Brain microvascular endothelial cell (primary cell): ENCODE results near the gene PRL.

ENCODE experiments used
- DNase-seq: peaks from one replicate; pipeline ENCODE4 v3.0.0-alpha.2; 2020
- H3K27ac ChIP-seq: fragments of 250-450 bp; sonication (Bioruptor Pico); 2 replicates; pipeline ENCODE4 v1.5.1; 2020; ENCODE audit warnings: mild to moderate bottlenecking, moderate library complexity
- H3K27me3 ChIP-seq: fragments of 250-450 bp; sonication (Bioruptor Pico); replicated peaks from 2 replicates; pipeline ENCODE4 v1.5.1; 2020; ENCODE audit warnings: mild to moderate bottlenecking
- H3K36me3 ChIP-seq: fragments of 250-450 bp; sonication (Bioruptor Pico); replicated peaks from 2 replicates; pipeline ENCODE4 v1.5.1; 2020; ENCODE audit warnings: mild to moderate bottlenecking
- H3K4me3 ChIP-seq: 2 replicates; pipeline ENCODE4 v1.5.1; 2011; ENCODE audit warnings: low read depth, mild to moderate bottlenecking, control low read depth, low read length, moderate library complexity
- in situ Hi-C: cut with HindIII; loops from 2 replicates; pipeline ENCODE4 v1.10.0; 2017; ENCODE audit warnings: low sequenced_read_pairs, low pct_ligation_motif_present
- TF ChIP-seq, protein P1 (sequence below): IDR thresholded peaks from 2 replicates; pipeline ENCODE4 v1.5.1; 2011; ENCODE audit warnings: low read depth, mild to moderate bottlenecking, moderate library complexity, low read length, control low read depth, inconsistent platforms; ENCODE audit errors: missing control alignments

The PRL gene

DNA sequence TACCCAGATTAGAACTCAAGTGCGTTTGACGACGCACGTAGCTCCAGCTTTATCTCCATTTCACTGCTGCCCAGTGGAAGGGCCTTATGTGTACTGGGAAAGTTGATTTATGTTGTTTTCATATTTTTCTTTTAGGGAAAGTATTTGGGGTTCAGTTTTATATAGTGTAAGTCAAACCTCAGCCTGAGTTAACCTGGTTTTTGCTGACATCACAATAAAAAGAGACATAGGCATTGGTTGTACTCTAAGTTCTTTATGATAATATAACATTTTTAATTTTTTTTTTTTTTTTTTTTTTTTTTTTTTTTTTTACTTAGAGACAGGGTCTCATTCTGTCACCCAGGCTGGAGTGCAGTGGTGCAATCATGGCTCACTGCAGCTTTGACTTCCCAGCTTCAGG lies 34.1 kb upstream of the PRL start:
- DNase-seq = no peak
- H3K27me3 ChIP-seq = no peaks in the 10 kb centered on the region
- H3K4me3 ChIP-seq = no peak overlapping the region
- no peaks in the 10 kb centered on the region for H3K36me3 ChIP-seq
- in situ Hi-C loops = no loop called here
- TF ChIP-seq, protein P1, sequence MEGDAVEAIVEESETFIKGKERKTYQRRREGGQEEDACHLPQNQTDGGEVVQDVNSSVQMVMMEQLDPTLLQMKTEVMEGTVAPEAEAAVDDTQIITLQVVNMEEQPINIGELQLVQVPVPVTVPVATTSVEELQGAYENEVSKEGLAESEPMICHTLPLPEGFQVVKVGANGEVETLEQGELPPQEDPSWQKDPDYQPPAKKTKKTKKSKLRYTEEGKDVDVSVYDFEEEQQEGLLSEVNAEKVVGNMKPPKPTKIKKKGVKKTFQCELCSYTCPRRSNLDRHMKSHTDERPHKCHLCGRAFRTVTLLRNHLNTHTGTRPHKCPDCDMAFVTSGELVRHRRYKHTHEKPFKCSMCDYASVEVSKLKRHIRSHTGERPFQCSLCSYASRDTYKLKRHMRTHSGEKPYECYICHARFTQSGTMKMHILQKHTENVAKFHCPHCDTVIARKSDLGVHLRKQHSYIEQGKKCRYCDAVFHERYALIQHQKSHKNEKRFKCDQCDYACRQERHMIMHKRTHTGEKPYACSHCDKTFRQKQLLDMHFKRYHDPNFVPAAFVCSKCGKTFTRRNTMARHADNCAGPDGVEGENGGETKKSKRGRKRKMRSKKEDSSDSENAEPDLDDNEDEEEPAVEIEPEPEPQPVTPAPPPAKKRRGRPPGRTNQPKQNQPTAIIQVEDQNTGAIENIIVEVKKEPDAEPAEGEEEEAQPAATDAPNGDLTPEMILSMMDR = no peak
- H3K27ac ChIP-seq = no peak overlapping the region

DNA sequence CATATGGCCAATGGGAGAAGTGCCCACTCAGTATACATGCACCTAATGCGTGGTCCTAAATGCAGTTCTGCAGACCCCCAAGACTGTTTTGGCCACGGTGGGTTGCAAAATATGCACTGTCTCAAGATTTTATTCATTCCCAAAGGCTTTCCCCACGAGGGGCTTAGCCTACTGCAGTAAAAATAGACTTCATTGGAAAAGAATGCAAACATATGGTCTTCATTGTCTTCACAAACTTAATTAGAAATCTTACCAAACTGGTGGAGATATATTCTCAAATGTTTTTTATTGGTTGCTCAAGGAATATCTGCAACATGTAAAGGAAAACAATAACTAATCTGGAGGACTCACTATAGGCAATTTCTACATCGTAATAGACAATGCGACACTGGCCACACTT lies 31.6 kb upstream of the PRL start:
- Histone ChIP-seq H3K4me3 (no peak overlapping the region), H3K36me3 (no peaks in the 10 kb centered on the region), H3K27me3 (no peaks in the 10 kb centered on the region), H3K27ac (no peak overlapping the region)
- in situ Hi-C loops = no loop called here
- DNase-seq = no peak
- TF ChIP-seq, protein P1 = no peak

DNA sequence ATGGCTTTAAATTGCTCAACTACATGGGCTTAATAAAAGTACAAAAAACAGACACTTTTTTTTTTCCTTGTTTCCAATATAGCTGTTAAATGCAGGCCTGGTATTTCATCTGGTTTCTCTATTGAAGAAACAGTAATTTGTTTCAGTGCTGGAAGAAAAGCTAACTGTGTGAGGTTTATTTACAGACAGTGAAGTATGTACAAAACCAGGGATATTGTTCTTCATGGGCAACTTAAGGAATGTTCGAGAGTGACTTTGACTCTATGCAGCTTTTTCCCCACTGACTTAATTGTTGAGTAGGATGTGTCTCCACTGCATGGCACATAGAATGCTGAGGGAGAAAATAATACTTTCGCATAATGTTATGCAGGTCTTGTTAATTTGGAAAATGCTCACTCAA lies 31.0 kb upstream of the PRL start:
- TF ChIP-seq, protein P1 = no peak
- DNase-seq = no peak
- Histone ChIP-seq H3K27me3 (no peaks in the 10 kb centered on the region), H3K4me3 (no peak overlapping the region), H3K36me3 (no peaks in the 10 kb centered on the region), H3K27ac (no peak overlapping the region)
- in situ Hi-C loops = no loop called here

DNA sequence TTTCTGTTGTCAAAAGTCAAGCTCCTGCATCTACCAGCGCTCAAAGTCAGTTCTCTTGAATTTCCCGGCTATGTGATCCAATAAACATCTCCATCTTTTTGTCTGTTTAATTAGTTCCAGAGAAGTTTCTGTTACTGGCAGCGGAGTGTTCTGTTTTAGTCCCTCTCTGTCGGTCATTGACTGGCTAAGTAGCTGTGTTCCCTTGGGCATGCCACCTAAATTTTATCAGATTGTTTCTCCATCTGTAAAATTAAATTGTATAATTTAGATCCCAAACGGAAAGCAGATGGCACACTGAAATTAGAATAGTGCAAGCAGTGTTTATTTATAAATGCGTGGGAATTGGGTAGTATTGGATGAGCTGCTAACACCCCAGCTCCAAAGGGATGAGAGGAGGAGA lies 29.7 kb upstream of the PRL start:
- Histone ChIP-seq H3K36me3 (no peaks in the 10 kb centered on the region), H3K4me3 (no peak overlapping the region), H3K27ac (no peak overlapping the region), H3K27me3 (no peaks in the 10 kb centered on the region)
- TF ChIP-seq, protein P1 = no peak
- DNase-seq = no peak
- in situ Hi-C loops = no loop called here

DNA sequence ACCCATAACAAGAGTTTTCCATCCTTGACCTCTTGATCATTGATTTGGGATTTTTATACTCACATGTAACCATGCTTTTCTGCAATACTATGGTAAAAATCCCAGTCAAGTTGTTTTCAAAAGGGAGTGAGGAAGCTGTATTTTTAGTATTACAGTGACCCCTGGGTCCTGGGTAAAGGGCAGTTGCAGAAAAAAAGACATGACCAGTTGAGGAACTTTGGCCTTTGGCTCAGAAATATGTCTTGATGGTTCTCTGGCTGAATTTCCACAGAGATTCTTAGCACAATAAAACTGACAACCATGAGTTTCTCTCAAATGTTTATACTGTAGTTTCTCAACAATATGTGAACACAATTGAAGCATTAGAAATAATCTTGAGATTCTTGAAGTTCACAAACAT lies 28.6 kb upstream of the PRL start:
- no peaks in the 10 kb centered on the region for H3K36me3 ChIP-seq
- DNase-seq = no peak
- H3K27me3 ChIP-seq = no peaks in the 10 kb centered on the region
- TF ChIP-seq, protein P1 = no peak
- no peak overlapping the region for H3K4me3 ChIP-seq
- in situ Hi-C loops = no loop called here
- H3K27ac ChIP-seq = no peak overlapping the region

DNA sequence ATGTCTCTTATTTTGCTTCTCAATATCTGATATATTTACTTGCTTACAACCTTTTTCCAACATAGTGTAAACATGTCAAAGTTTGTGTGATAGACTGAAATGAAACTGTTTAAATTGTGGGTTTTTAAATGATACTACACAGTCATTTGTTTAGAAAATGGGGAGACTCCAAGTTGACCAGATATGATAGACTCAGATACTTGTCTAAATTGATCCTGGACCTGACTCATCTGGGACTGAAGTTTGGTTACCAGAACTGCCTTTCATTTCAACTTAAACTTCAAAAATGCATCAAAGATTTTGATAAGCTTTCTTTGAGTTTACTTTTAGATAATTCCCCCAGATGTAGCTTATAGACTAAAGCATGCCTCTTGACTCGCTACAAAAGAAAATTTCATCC lies 27.0 kb upstream of the PRL start:
- no peaks in the 10 kb centered on the region for H3K27me3 ChIP-seq

More for the DNA sequence above, 27.0 kb upstream of the PRL start:
- no peak overlapping the region for H3K4me3 ChIP-seq
- H3K36me3 ChIP-seq = no peaks in the 10 kb centered on the region
- TF ChIP-seq, protein P1 = no peak
- in situ Hi-C loops = no loop called here
- no peak for DNase-seq
- no peak overlapping the region for H3K27ac ChIP-seq
